GM23338 (cell line): Measurements from ENCODE around the gene F12. TPM values are rescaled to one million over a fixed set of nuclear protein-coding genes. Genes with fewer than 3 reads are reported as not detected.

ENCODE experiments used
- ATAC-seq: fragments of 200-7000 bp; cut with Tn5 transposase; 3 replicates; pipeline ENCODE4 v1.9.1; 2020
- DNase-seq: peaks from one replicate; pipeline ENCODE4 v3.0.0-alpha.2; 2015; ENCODE audit warnings: low spot score
- H2AFZ ChIP-seq: fragments of 200-600 bp; sonication (generic); 2 replicates; pipeline ENCODE4 v1.8.0; 2016; ENCODE audit warnings: antibody characterized with exemption, mild to moderate bottlenecking, moderate library complexity
- H3F3A ChIP-seq: fragments of 200-600 bp; sonication (generic); replicated peaks from 2 replicates; pipeline ENCODE4 v1.8.0; 2017; ENCODE audit warnings: antibody characterized with exemption, mixed run types, low read depth
- H3K27ac ChIP-seq: fragments of 200-600 bp; sonication (generic); 2 replicates; pipeline ENCODE4 v1.6.1; 2016; ENCODE audit warnings: low read depth
- H3K27me3 ChIP-seq: fragments of 200-600 bp; sonication (generic); 2 replicates; pipeline ENCODE4 v1.8.0; 2016; ENCODE audit warnings: mild to moderate bottlenecking, mixed run types, moderate library complexity; ENCODE audit not compliant: insufficient read depth
- H3K36me3 ChIP-seq: fragments of 200-600 bp; sonication (generic); 2 replicates; pipeline ENCODE4 v1.8.0; 2016; ENCODE audit warnings: mild to moderate bottlenecking; ENCODE audit not compliant: insufficient read depth
- H3K4me1 ChIP-seq: fragments of 200-600 bp; sonication (generic); 2 replicates; pipeline ENCODE4 v1.8.0; 2016; ENCODE audit warnings: mild to moderate bottlenecking, moderate library complexity; ENCODE audit not compliant: insufficient read depth
- H3K4me2 ChIP-seq: fragments of 200-600 bp; sonication (generic); 2 replicates; pipeline ENCODE4 v1.7.1; 2017; ENCODE audit warnings: mixed run types
- H3K4me3 ChIP-seq: fragments of 200-600 bp; sonication (generic); 2 replicates; pipeline ENCODE4 v1.6.1; 2016; ENCODE audit warnings: mixed run types
- H3K79me2 ChIP-seq: fragments of 200-600 bp; sonication (generic); replicated peaks from 2 replicates; pipeline ENCODE4 v1.8.0; 2017; ENCODE audit warnings: mild to moderate bottlenecking; ENCODE audit not compliant: insufficient read depth
- H3K9me2 ChIP-seq: fragments of 200-600 bp; sonication (generic); 2 replicates; pipeline ENCODE4 v1.8.0; 2017; ENCODE audit not compliant: insufficient read depth
- H4K20me1 ChIP-seq: fragments of 200-600 bp; sonication (generic); replicated peaks from 2 replicates; pipeline ENCODE4 v1.8.0; 2017; ENCODE audit warnings: mild to moderate bottlenecking; ENCODE audit not compliant: insufficient read depth
- H3K27ac Mint-ChIP-seq: 2 replicates; pipeline ENCODE4 v1.8.0; 2020; ENCODE audit warnings: inconsistent platforms, mild to moderate bottlenecking, moderate library complexity, mixed read lengths
- H3K27me3 Mint-ChIP-seq: 3 replicates; pipeline ENCODE4 v1.8.0; 2022; ENCODE audit warnings: low read depth, mild to moderate bottlenecking, moderate library complexity, mixed read lengths, inconsistent platforms; ENCODE audit not compliant: insufficient read depth, poor library complexity
- H3K36me3 Mint-ChIP-seq: 3 replicates; pipeline ENCODE4 v1.8.0; 2021; ENCODE audit warnings: low read depth, mild to moderate bottlenecking, inconsistent platforms, moderate library complexity, mixed read lengths
- H3K4me1 Mint-ChIP-seq: 3 replicates; pipeline ENCODE4 v1.8.0; 2020; ENCODE audit warnings: mild to moderate bottlenecking, inconsistent platforms, mixed read lengths
- H3K4me3 Mint-ChIP-seq: 3 replicates; pipeline ENCODE4 v1.8.0; 2021; ENCODE audit warnings: moderate library complexity, mild to moderate bottlenecking, inconsistent platforms, mixed read lengths
- H3K9me3 Mint-ChIP-seq: 3 replicates; pipeline ENCODE4 v1.8.0; 2020; ENCODE audit warnings: moderate library complexity, mild to moderate bottlenecking, inconsistent platforms, mixed read lengths
- CTCF ChIP-seq, 2 experiments: fragments of 200-600 bp in 1 of 2; sonication (generic) in 1 of 2; conservative IDR thresholded peaks; 2 replicates each; pipeline versions ENCODE4 v1.5.1 to v1.6.1; 2016 to 2017; ENCODE audit warnings: antibody characterized with exemption in 2 of 2, low read depth in 2 of 2, mild to moderate bottlenecking in 2 of 2, moderate library complexity in 1 of 2
- NANOG ChIP-seq: IDR thresholded peaks from 2 replicates; pipeline ENCODE4 v1.6.1; 2016; ENCODE audit warnings: antibody characterized with exemption, borderline replicate concordance
- POLR2AphosphoS5 ChIP-seq: IDR thresholded peaks from 2 replicates; pipeline ENCODE4 v1.6.1; 2016; ENCODE audit warnings: antibody characterized with exemption, low read depth
- ZNF331 ChIP-seq: fragments of 250-450 bp; sonication (Bioruptor Pico); IDR thresholded peaks from 2 replicates; pipeline ENCODE4 v1.5.0; 2020; ENCODE audit warnings: low read depth, mild to moderate bottlenecking, moderate library complexity
- polyA plus RNA-seq: library from polyadenylated mRNA; unstranded; fragments of >200 nt; fragmentation: Nextera tagmentation; extraction: Ambion mirVana; gene quantifications from 2 replicates; pipeline ENCODE4 v1.2.1, GENCODE V29; 2016
- total RNA-seq: library from RNA; depleted of rRNA; stranded (reverse); fragments of >200 nt; shearing (Covaris generic); gene quantifications from 2 replicates; pipeline ENCODE4 v1.2.3, GENCODE V29; 2014

Gene F12
- total and polyA plus RNA-seq, 2 experiments from 2014 or later: 2.9 to 8.0 TPM

GRCh38 chr5:177443144-177443983 lies 34.0 kb upstream of the F12 start:
- peaks cover 40% of the 10 kb centered on the region for H3K27me3 Mint-ChIP-seq
- H3K9me3 Mint-ChIP-seq: peaks cover 3% of the 10 kb centered on the region; the same call in 1 of the 3 replicates
- Histone ChIP-seq H3K4me1 (peaks cover 26% of the 10 kb centered on the region), H4K20me1 (no peaks in the 10 kb centered on the region; the same call in 1 of the 2 replicates), H3K27ac (no peak overlapping the region), H3K36me3 (no peaks in the 10 kb centered on the region), H2AFZ (no peak overlapping the region), H3K79me2 (no peaks in the 10 kb centered on the region), H3F3A (peaks cover 24% of the 10 kb centered on the region), H3K4me3 (no peak overlapping the region), H3K9me2 (no peaks in the 10 kb centered on the region), H3K4me2 (no peak overlapping the region), H3K27me3 (peaks cover 30% of the 10 kb centered on the region)
- no peak overlapping the region for H3K4me3 Mint-ChIP-seq
- peaks cover 37% of the 10 kb centered on the region for H3K4me1 Mint-ChIP-seq
- TF ChIP-seq ZNF331 (CRISPR knock-in tag): no peak
- peak; percentile 15; the same call in 1 of the 2 replicates for TF ChIP-seq POLR2AphosphoS5
- DNase-seq (no peak), ATAC-seq (no peak)
- H3K27ac Mint-ChIP-seq: no peak overlapping the region
- H3K36me3 Mint-ChIP-seq: peaks cover 24% of the 10 kb centered on the region

GRCh38 chr5:177442066-177442826 lies 32.9 kb upstream of the F12 start:
- peaks cover 4% of the 10 kb centered on the region; the same call in 2 of the 3 replicates for H3K9me3 Mint-ChIP-seq
- H3K27me3 Mint-ChIP-seq: peaks cover 31% of the 10 kb centered on the region
- peaks cover 34% of the 10 kb centered on the region for H3K36me3 Mint-ChIP-seq
- no peaks in the 10 kb centered on the region; the same call in 1 of the 2 replicates for H4K20me1 ChIP-seq
- H3K4me2 ChIP-seq: no peak overlapping the region
- peaks cover 30% of the 10 kb centered on the region for H3K4me1 Mint-ChIP-seq
- no peaks in the 10 kb centered on the region for H3K36me3 ChIP-seq
- no peak overlapping the region for H2AFZ ChIP-seq
- ATAC-seq (no peak), DNase-seq (no peak)
- peaks cover 22% of the 10 kb centered on the region for H3K27me3 ChIP-seq
- peaks cover 20% of the 10 kb centered on the region for H3K4me1 ChIP-seq
- H3K9me2 ChIP-seq: no peaks in the 10 kb centered on the region
- H3K27ac Mint-ChIP-seq: no peak overlapping the region; the same call in 1 of the 2 replicates
- TF ChIP-seq CTCF (conservative IDR thresholded peaks at IDR 0.05; ENCODE audit: low read depth in 2 of 2) (0 out of 4 replicates have a peak, but pooled peaks of 1 of the 2 experiments have one; percentile 8), NANOG (no peak)
- H3K79me2 ChIP-seq: no peaks in the 10 kb centered on the region
- peaks cover 16% of the 10 kb centered on the region; the same call in 1 of the 2 replicates for H3F3A ChIP-seq
- no peak overlapping the region for H3K27ac ChIP-seq
- H3K4me3 Mint-ChIP-seq: no peak overlapping the region
- H3K4me3 ChIP-seq: no peak overlapping the region
